Epidermal melanocyte (primary cell): ENCODE data around the gene CYP27C1.
"Not testable (repeated sequence)": the region's sequence is repeated elsewhere in the genome, so short reads cannot be mapped to it uniquely, and the experiment has no call there.

ENCODE experiments used
- DNase-seq: peaks from one replicate; pipeline ENCODE4 v3.0.0; 2011; ENCODE audit warnings: low spot score; ENCODE audit not compliant: insufficient read length

The CYP27C1 gene

DNA sequence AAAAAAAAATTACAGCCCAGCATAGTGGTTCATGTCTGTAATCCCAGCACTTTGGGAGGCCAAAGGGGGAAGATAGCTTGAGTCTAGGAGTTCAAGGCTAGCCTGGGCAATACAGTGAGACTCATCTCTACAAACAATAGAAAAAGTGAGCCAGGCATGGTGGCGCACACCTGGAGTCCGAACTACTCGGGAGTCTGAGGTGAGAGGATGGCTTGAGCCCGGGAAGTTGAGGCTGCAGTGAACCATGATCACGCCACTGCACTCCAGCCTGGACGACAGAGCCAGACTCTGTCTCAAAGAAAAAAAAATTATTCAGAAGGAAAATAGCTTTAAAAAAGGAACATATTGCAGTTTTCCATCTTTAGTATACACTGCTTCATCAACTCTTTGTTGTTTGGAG is 47.8 kb downstream of the CYP27C1 start:
- no peak for DNase-seq

- no peak for DNase-seq
Observed at GRCh38 chr2:127170452-127171197, 49.5 kb downstream of the CYP27C1 start.

DNA sequence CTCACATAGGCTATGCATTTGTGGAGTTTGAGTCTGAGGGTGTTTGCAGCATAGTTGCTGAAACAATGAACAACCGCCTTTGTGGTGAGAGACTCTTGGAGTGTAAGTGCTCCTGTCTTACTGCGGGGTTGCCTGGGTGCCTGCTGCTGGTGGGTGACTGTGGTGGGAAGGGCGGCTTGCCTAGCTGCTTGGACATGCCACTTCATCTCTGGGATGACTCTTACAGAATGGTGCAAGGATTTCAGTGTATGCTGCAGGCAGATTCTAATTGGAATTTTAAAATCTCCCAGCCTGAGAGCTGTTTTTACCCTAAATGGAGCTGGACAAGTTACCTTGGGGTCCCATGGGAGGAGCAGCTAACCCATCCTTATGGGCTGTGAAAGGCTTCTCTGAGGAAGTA is 50.1 kb downstream of the CYP27C1 start:
- no peak for DNase-seq

DNA sequence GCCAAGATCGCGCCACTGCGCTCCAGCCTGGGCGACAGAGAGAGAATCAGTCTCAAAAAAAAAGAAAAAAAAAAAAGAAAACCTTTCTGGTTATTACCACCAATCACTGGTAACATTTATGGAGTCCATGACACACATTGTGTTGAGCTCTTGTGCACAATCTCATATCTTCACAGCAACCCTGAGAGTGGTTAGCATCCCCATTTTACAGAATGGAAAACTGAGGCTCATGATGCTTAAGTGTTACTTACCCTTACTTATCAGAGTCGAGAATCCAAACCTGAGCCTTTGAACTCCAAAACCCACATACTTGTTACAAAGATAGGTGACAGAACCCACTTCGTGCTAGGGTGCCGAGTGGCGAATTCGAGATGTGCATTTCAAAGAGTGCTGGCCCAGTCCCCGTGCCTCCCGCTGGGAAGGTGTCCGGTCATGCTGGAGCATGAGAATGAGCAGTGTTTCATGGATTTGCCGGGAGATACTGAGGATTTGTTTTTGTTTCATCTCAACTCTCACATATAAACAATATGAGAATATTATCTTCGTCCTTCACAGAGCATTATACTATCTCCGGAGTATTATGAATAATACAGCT is 50.9 kb downstream of the CYP27C1 start:
- no peak for DNase-seq

DNA sequence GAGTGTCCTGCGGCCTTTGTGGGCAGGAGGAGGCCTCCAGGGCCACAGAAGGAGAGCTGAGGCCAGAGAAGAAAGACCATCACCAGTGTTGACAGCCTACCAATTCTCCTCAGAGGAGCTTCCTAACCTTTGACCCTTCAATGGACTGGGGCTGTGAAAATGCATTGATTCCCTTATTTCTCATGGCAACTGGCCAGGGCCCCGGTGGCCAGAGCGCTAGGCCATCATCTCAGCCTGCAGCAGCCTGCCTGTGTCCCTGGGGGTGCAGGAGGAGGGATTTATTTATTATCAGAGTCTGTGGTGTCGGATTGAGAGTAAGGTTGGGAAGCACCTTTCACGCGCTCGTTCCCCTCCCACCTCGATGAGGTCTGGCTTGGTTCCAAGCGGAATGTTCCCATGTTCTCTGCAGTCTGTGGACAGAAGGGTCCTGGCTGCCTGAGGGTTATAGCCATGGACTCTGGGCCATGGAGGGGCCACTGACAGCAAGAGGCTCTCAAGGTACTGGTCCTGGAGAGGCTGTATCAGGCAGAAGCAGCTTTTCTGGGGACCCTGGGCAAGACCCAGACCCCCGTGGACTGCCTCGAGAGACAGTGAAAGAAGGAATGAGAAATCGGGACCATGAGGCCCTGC is 53.8 kb downstream of the CYP27C1 start:
- no peak for DNase-seq

- no peak for DNase-seq
Observed at GRCh38 chr2:127165539-127165935, 54.6 kb downstream of the CYP27C1 start.

DNA sequence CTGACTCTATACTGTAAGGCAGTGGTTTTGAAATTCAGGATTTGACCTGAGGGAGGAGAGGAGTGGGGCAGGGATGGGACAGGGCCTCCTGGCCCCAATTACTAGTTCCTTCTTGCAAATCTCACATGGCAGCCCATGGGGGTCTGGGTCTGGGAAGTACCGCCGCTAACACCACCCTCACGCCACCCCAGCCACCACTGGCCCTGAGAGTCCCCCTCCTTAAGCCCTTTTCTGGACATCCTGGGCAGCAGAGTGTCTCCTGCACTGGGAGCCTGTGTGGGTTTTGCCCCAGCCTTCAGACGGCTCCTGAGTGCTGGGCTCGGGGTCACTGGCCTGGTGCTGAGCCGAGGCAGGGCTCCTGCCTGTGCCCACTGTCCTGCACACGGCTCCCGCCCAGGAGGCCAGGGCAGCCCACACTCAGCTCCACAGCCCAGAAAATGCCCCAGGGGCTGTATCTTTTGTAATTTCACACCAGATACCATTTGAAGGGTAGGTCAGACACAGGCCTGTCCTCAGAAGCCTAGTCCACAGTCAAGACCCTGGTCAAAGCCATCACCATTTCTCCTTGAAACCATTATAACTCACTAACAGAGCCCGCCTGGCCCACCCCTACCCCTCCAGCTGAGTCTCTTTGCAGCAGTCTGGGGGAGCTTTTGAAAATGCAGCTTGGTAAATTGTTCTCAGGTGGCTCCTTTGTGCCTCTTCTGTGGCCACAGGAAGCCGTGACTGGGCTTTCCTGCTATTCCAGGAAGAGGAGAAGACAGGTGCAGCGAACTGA is 55.1 kb downstream of the CYP27C1 start:
- no peak for DNase-seq

DNA sequence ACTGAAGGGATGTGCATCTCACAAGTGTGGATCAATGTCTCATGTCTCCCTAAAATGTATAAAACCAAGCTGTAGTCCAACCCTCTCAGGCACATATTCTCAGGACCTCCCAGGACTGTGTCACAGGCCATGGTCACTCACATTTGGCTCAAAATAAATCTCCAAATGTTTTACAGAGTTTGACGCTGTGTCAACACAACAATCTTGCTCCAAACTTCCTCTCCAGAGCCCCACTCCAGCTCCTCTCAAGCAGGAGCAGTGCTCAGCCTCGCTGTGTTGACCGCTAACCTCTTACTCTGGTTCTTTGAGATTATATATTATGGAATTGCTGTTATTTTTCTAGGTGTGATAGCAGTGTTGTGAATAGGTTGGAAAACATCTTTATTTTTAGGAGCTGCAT is 56.2 kb downstream of the CYP27C1 start:
- no peak for DNase-seq

- DNase-seq, result not testable (repeated sequence)
Observed at GRCh38 chr2:127163090-127163406, 57.1 kb downstream of the CYP27C1 start.

DNA sequence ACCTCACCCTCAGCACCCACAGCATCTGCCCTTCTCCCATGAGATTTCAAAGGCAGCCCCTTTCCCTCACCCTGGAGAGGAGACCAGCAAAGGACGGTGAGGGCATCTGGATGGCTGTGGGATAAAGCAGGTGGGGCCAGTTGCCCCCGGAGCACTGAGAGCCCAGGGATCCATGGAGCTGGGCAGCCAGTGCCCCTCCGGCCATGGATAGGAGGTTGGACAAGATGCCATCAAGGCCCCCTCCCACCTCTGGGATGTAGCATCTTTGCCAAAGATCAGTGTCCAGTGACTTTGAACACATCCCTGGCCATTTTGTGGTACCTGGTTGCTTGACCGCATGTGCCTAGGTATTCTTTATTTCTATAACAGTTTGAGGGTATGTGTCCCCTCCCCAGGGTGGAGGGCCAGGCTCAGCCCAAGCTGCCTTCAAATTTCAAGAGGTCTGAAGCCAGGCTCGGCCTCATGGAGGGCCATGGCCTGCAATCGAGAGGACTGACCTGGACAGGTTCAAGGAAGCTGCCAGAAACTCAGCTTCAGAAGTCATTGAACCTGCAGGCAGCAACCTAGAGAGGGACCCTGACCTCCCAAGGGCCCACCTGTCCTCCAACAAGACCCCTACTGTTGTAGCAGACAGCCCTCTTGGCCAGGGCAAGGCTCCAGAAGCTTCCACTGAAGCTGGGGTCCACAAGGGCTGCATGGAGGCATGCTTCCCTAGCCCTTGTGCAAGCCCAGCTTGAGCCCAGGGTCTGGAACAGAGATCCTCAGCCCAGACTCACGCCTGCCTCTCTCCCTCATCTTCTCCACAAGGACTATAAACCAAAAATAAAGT is 57.6 kb downstream of the CYP27C1 start:
- DNase-seq, result no peak

GRCh38 chr2:127161176-127162136 is 58.6 kb downstream of the CYP27C1 start:
- no peak for DNase-seq

- DNase-seq, result no peak
Observed at GRCh38 chr2:127160676-127161075, 59.4 kb downstream of the CYP27C1 start.

- DNase-seq, result no peak
Observed at GRCh38 chr2:127159543-127159942, 60.6 kb downstream of the CYP27C1 start.

DNA sequence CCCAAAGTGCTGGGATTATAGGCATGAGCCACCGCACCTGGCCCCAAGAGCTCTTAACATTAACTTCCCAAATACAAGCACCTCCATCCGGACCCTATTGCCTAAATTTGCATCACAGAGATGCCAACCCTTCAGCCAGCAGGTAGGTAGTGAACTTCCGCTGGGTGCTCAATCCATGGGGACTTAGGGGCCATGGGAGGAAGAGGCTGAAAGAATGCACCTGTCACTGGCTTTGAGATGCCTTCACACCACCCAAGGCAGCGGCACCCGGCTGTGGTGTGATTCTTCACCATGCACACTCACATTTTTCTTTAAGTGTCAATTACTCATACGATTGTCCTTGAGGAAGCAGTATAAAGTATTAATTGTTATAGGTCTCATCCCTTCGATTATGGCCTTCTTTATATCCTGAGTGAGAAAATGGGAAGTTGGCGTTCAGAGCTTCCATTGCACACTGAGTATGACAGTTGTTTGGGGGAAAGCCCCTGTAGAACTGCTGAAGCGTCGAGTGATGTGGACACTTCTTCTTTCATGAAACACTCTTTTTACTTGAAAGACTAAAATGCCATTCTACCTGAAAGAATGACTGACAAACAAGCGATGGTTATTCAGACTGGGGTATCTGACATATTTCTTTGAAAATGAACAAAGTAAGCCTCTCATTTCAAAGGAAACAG is 61.3 kb downstream of the CYP27C1 start:
- DNase-seq, result peak; percentile 9

DNA sequence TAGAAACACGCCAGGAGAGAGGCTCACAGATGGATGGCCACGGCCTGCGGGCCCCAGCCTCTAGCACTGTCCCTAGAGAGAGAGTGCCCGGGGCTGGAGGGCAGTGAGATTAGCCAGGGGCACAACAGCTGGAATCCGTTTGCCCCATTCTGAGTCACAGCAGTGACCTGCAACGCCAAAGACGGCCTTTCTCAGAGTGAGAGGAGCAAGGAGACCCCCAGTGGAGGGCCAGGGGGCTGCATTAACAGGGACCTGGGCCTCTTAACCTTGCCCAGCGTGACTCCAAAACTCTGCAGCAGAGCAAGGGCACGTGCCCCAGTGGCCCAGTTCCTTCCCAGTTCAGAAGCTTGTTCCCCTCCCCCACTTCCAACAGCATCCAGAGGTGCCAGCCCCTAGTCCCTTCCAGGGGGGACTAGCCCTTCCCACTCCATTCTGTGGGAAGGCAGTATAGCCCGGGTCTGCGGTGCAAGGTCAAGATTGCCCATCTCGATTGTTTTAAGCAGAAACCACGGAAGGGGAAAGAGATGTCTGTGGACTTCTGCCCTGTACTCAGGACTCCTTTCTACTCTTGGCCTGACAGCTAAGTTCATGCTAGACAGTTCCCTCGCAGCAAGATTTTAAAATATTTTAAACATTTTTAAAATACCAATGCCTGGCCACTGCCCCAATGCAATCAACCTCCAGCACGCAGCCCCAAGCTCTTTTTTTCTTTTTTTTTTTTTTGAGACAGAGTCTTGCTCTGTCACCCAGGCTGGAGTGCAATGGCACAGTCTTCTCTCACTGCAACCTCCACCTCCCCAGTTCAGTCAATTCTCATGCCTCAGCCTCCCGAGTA is 62.2 kb downstream of the CYP27C1 start:
- DNase-seq, result no peak

- no peak for DNase-seq
Observed at GRCh38 chr2:127157114-127157513, 63.0 kb downstream of the CYP27C1 start.

DNA sequence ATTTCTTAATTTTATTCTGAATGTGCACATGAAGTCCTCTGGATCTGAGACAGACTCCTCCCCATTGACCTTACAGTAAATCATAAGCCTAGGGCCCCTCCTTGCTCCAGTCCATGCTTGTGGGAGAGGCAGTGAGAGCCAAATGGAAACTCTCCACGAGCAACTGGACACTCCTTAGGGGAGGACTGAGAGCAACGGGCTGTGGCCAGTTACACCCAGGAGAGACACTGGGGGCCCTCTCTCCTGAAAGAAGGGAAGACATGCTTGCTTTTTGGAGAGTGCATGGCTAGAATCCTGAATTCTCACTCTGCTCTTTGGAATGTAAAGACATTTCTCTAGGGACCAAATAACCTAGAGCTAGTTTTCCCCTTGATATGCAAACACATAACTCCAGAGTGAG is 64.2 kb downstream of the CYP27C1 start:
- DNase-seq, result no peak

- no peak for DNase-seq
Observed at GRCh38 chr2:127155028-127155581, 65.0 kb downstream of the CYP27C1 start.
